MM.1S (cell line): Measurements from ENCODE around the gene CDH20.

Experiments
- CTCF ChIP-seq: fragments of 300-600 bp; sonication (generic); IDR thresholded peaks from 2 replicates; pipeline ENCODE4 v1.5.1; 2016; ENCODE audit warnings: antibody characterized with exemption, low read length, mixed read lengths
- EZH2 ChIP-seq: fragments of 300-600 bp; sonication (generic); optimal IDR thresholded peaks from 2 replicates; pipeline ENCODE3; 2017; ENCODE audit warnings: low read depth, mild to moderate bottlenecking, antibody characterized with exemption, low read length, mixed read lengths

GRCh38 chr18:61489334-61489733 is 156.1 kb downstream of the CDH20 start:
- TF ChIP-seq EZH2 = no peak
- no peak for TF ChIP-seq CTCF
